H7 (cell line): ENCODE data around the gene MAD2L2. TPM values are rescaled to one million over a fixed set of nuclear protein-coding genes. Genes with fewer than 3 reads are reported as not detected.

Experiments
- DNase-seq: peaks from one replicate; pipeline ENCODE4 v3.0.0; 2012
- H3K27me3 ChIP-seq: 2 replicates; pipeline ENCODE4 v1.6.0; 2011; ENCODE audit warnings: mild to moderate bottlenecking, low read length; ENCODE audit not compliant: control insufficient read depth, insufficient read depth
- H3K36me3 ChIP-seq: replicated peaks from 2 replicates; pipeline ENCODE4 v1.5.1; 2011; ENCODE audit warnings: low read length; ENCODE audit not compliant: control insufficient read depth, insufficient read depth
- H3K4me3 ChIP-seq: 2 replicates; pipeline ENCODE4 v1.5.1; 2011; ENCODE audit warnings: low read depth, mild to moderate bottlenecking, control low read depth, low read length, moderate library complexity; ENCODE audit not compliant: insufficient read depth
- total RNA-seq: library from RNA; depleted of rRNA; stranded (reverse); fragments of >200 nt; shearing (Covaris generic); gene quantifications from 2 replicates; pipeline ENCODE4 v1.2.3, GENCODE V29; 2014

Gene MAD2L2
- total RNA-seq, 1 experiment from 2014 or later, result 786 TPM

- H3K4me3 ChIP-seq, result no peak overlapping the region
- no peak for DNase-seq
- H3K27me3 ChIP-seq, result no peaks in the 10 kb centered on the region; the same call in 1 of the 2 replicates
- no peaks in the 10 kb centered on the region for H3K36me3 ChIP-seq
These were observed 16.9 kb upstream of the MAD2L2 start for GRCh38 chr1:11697893-11698210.

- peak; percentile 74 for DNase-seq
- H3K27me3 ChIP-seq, result peaks cover 3% of the 10 kb centered on the region
- H3K36me3 ChIP-seq, result no peaks in the 10 kb centered on the region
- H3K4me3 ChIP-seq, result no peak overlapping the region
These were observed 16.4 kb upstream of the MAD2L2 start for GRCh38 chr1:11697188-11697892.

- Histone ChIP-seq H3K4me3 (no peak overlapping the region), H3K27me3 (peaks cover 7% of the 10 kb centered on the region), H3K36me3 (no peaks in the 10 kb centered on the region)
- DNase-seq, result no peak
These were observed 14.9 kb upstream of the MAD2L2 start for GRCh38 chr1:11695861-11696260.

- Histone ChIP-seq H3K36me3 (no peaks in the 10 kb centered on the region), H3K4me3 (no peak overlapping the region), H3K27me3 (peaks cover 7% of the 10 kb centered on the region)
- no peak for DNase-seq
These were observed 13.0 kb upstream of the MAD2L2 start for GRCh38 chr1:11693917-11694316.

- Histone ChIP-seq H3K4me3 (peak overlapping the region; percentile 94), H3K27me3 (peaks cover 7% of the 10 kb centered on the region), H3K36me3 (no peaks in the 10 kb centered on the region)
- DNase-seq, result no peak
These were observed 12.2 kb upstream of the MAD2L2 start for GRCh38 chr1:11693024-11693590.

- peak; percentile 81 for DNase-seq
- H3K36me3 ChIP-seq, result no peaks in the 10 kb centered on the region; the same call in 1 of the 2 replicates
- H3K27me3 ChIP-seq, result peaks cover 7% of the 10 kb centered on the region
- H3K4me3 ChIP-seq, result peak overlapping the region; percentile 94
These were observed 11.2 kb upstream of the MAD2L2 start for GRCh38 chr1:11691928-11692711.

- DNase-seq, result peak; percentile 97
- H3K36me3 ChIP-seq, result no peaks in the 10 kb centered on the region; the same call in 1 of the 2 replicates
- H3K27me3 ChIP-seq, result peaks cover 7% of the 10 kb centered on the region
- H3K4me3 ChIP-seq, result peak within 1 kb of the TSS; percentile 94
These were observed 10.5 kb upstream of the MAD2L2 start, which contains the start of gene DRAXIN for GRCh38 chr1:11691302-11691914. Gene DRAXIN, plus strand, starts transcription at chr1:11691710. Its CDS starts 14,549 bp downstream, at chr1:11706259.

GRCh38 chr1:11690397-11691301 is 9.7 kb upstream of the MAD2L2 start:
- peak overlapping the region; percentile 94 for H3K4me3 ChIP-seq

GRCh38 chr1:11688506-11688905 is 7.6 kb upstream of the MAD2L2 start:
- Histone ChIP-seq H3K36me3 (peaks cover 3% of the 10 kb centered on the region), H3K4me3 (no peak overlapping the region)
- DNase-seq, result no peak

More at GRCh38 chr1:11690397-11691301, 9.7 kb upstream of the MAD2L2 start:
- Histone ChIP-seq H3K36me3 (peaks cover 3% of the 10 kb centered on the region), H3K27me3 (peaks cover 7% of the 10 kb centered on the region)
- DNase-seq, result peak; percentile 86

GRCh38 chr1:11685210-11685752 is 4.3 kb upstream of the MAD2L2 start:
- Histone ChIP-seq H3K4me3 (no peak overlapping the region), H3K27me3 (no peaks in the 10 kb centered on the region; the same call in 1 of the 2 replicates), H3K36me3 (peaks cover 3% of the 10 kb centered on the region)
- no peak for DNase-seq

More at GRCh38 chr1:11688506-11688905, 7.6 kb upstream of the MAD2L2 start:
- peaks cover 7% of the 10 kb centered on the region for H3K27me3 ChIP-seq

GRCh38 chr1:11684070-11684469 is 3.1 kb upstream of the MAD2L2 start:
- Histone ChIP-seq H3K4me3 (no peak overlapping the region), H3K36me3 (peaks cover 5% of the 10 kb centered on the region), H3K27me3 (no peaks in the 10 kb centered on the region)
- no peak for DNase-seq

- no peak for DNase-seq
- no peak overlapping the region for H3K4me3 ChIP-seq
- H3K27me3 ChIP-seq, result no peaks in the 10 kb centered on the region
- H3K36me3 ChIP-seq, result peaks cover 10% of the 10 kb centered on the region
These were observed 1.9 kb upstream of the MAD2L2 start for GRCh38 chr1:11682799-11683198.

- H3K36me3 ChIP-seq, result peaks cover 13% of the 10 kb centered on the region
- H3K27me3 ChIP-seq, result no peaks in the 10 kb centered on the region
- H3K4me3 ChIP-seq, result peak overlapping the region; percentile 99; the same call in 1 of the 2 replicates
- DNase-seq, result peak; percentile 84
These were observed 1.4 kb upstream of the MAD2L2 start for GRCh38 chr1:11682287-11682771.
